Endothelial cell of umbilical vein (primary cell): ENCODE results near the gene U2AF2. TPM values are rescaled to one million over a fixed set of nuclear protein-coding genes. Genes with fewer than 3 reads are reported as not detected.

Source experiments
- BruUV-seq: library from RNA; stranded (reverse); fragments of 400-500 nt; replicated peaks from 2 replicates; lab custom pipeline; 2021; lab: Mats Ljungman, UMichigan
- CTCF ChIA-PET: fragments of 300-600, 350-600 bp; sonication (Branson Sonifier 250); formaldehyde crosslinking; loops from one replicate; lab custom pipeline; 2021; ENCODE audit warnings: antibody characterized with exemption, inconsistent platforms; lab: Charles Lee
- POLR2A ChIA-PET: fragments of 300-600, 350-600 bp; sonication (Branson Sonifier 250); formaldehyde crosslinking; loops from one replicate; lab custom pipeline; 2021; ENCODE audit warnings: antibody characterized with exemption, inconsistent platforms; lab: Charles Lee
- DNase-seq: peaks from one replicate; pipeline ENCODE4 v3.0.0-alpha.2; 2011; ENCODE audit warnings: low read depth, low spot score
- FAIRE-seq: peaks from 2 replicates; lab custom pipeline; 2011; peaks lifted over from hg19 to GRCh38; lab: Jason Lieb, UNC
- H2AFZ ChIP-seq: 2 replicates; pipeline ENCODE4 v1.6.0; 2012; ENCODE audit warnings: low read depth, low read length, control low read depth, inconsistent platforms
- H3K27ac ChIP-seq: 2 replicates; pipeline ENCODE4 v1.5.1; 2011; ENCODE audit warnings: low read depth, mild to moderate bottlenecking, control low read depth, low read length, moderate library complexity; ENCODE audit not compliant: insufficient read depth
- H3K27me3 ChIP-seq, 2 experiments: 2 replicates each; pipeline versions ENCODE4 v1.6.0 to v1.6.1; 2011; ENCODE audit warnings: low read length in 2 of 2, mixed read lengths in 1 of 2; ENCODE audit not compliant: control insufficient read depth in 2 of 2, insufficient read depth in 2 of 2
- H3K36me3 ChIP-seq, 2 experiments: 2 replicates in 1 of 2; 3 replicates in 1 of 2; pipeline ENCODE4 v1.5.1; 2011; ENCODE audit warnings: low read length in 2 of 2, mild to moderate bottlenecking in 1 of 2, moderate library complexity in 1 of 2; ENCODE audit not compliant: control insufficient read depth in 2 of 2, insufficient read depth in 2 of 2; ENCODE audit errors: extremely low read depth in 1 of 2
- H3K4me1 ChIP-seq: 3 replicates; pipeline ENCODE4 v1.5.1; 2011; ENCODE audit warnings: mild to moderate bottlenecking, low read length; ENCODE audit not compliant: control insufficient read depth, insufficient read depth; ENCODE audit errors: extremely low read depth
- H3K4me2 ChIP-seq: 2 replicates; pipeline ENCODE4 v1.6.1; 2011; ENCODE audit warnings: low read length, control low read depth, mixed read lengths; ENCODE audit not compliant: insufficient read depth
- H3K4me3 ChIP-seq, 3 experiments: fragments of 200-600 bp in 1 of 3; sonication (generic), shearing (Covaris generic) in 1 of 3; replicated peaks in 1 of 3; 2 replicates each; pipeline ENCODE4 v1.5.1; 2011 to 2016; ENCODE audit warnings: control low read depth in 3 of 3, low read length in 3 of 3, mild to moderate bottlenecking in 2 of 3, inconsistent platforms in 1 of 3, low read depth in 1 of 3, moderate library complexity in 1 of 3; ENCODE audit not compliant: insufficient read depth in 1 of 3
- H3K79me2 ChIP-seq: 2 replicates; pipeline ENCODE4 v1.6.0; 2012; ENCODE audit warnings: low read length, inconsistent platforms; ENCODE audit not compliant: control insufficient read depth, insufficient read depth
- H3K9ac ChIP-seq: replicated peaks from 2 replicates; pipeline ENCODE3; 2011; ENCODE audit warnings: low read length, control low read depth; ENCODE audit not compliant: insufficient read depth; ENCODE audit errors: extremely low read depth
- H3K9me1 ChIP-seq: replicated peaks from 3 replicates; pipeline ENCODE4 v1.6.0; 2011; ENCODE audit warnings: mild to moderate bottlenecking, low read length; ENCODE audit not compliant: control insufficient read depth, insufficient read depth; ENCODE audit errors: extremely low read depth
- H3K9me3 ChIP-seq: replicated peaks from 2 replicates; pipeline ENCODE4 v1.5.1; 2012; ENCODE audit warnings: low read length, inconsistent platforms; ENCODE audit not compliant: control insufficient read depth, insufficient read depth
- H4K20me1 ChIP-seq: replicated peaks from 2 replicates; pipeline ENCODE3; 2011; ENCODE audit warnings: mild to moderate bottlenecking, low read length; ENCODE audit not compliant: control insufficient read depth, insufficient read depth; ENCODE audit errors: extremely low read depth
- EZH2 ChIP-seq: IDR thresholded peaks from 2 replicates; pipeline ENCODE4 v1.6.1; 2012; ENCODE audit warnings: borderline replicate concordance, low read depth, mild to moderate bottlenecking, moderate library complexity, low read length, inconsistent platforms; ENCODE audit not compliant: severe bottlenecking
- FOS ChIP-seq: IDR thresholded peaks from 2 replicates; pipeline ENCODE4 v1.6.1; 2011; ENCODE audit warnings: mild to moderate bottlenecking, low read length, moderate library complexity, borderline replicate concordance; ENCODE audit not compliant: insufficient read depth
- GATA2 ChIP-seq: IDR thresholded peaks from 2 replicates; pipeline ENCODE4 v1.7.0; 2011; ENCODE audit warnings: low read depth, mild to moderate bottlenecking, moderate library complexity, mixed read lengths, low read length; ENCODE audit not compliant: insufficient read length, insufficient read depth
- JUN ChIP-seq: IDR thresholded peaks from 2 replicates; pipeline ENCODE4 v1.6.1; 2011; ENCODE audit warnings: borderline replicate concordance, low read depth; ENCODE audit not compliant: insufficient read length, insufficient read depth
- MYC ChIP-seq: IDR thresholded peaks from one replicate; pipeline ENCODE4 v1.6.1; 2011; ENCODE audit warnings: mild to moderate bottlenecking, low read depth, low read length
- POLR2A ChIP-seq: IDR thresholded peaks from 2 replicates; pipeline ENCODE4 v1.6.1; 2012; ENCODE audit warnings: low read depth, mild to moderate bottlenecking, control low read depth, low read length
- POLR2AphosphoS5 ChIP-seq: IDR thresholded peaks from 2 replicates; pipeline ENCODE4 v1.6.1; 2012; ENCODE audit warnings: low read depth, mild to moderate bottlenecking, control low read depth, low read length, moderate library complexity; ENCODE audit not compliant: insufficient read depth
- dilution Hi-C: fragments of 300-500 bp; cut with MboI; formaldehyde crosslinking; loops from one replicate; pipeline ENCODE4 v1.15.0; 2019; ENCODE audit warnings: low sequenced_read_pairs; ENCODE audit not compliant: extremely low pct_ligation_motif_present
- intact Hi-C: fragments of 100-400 bp; cut with micrococcal nuclease; formaldehyde crosslinking; loops from one replicate; pipeline ENCODE4 v1.10.0; 2022
- polyA plus RNA-seq, 4 experiments: library from polyadenylated mRNA; depleted of rRNA in 3 of 4; stranded (reverse) in 3 of 4; unstranded in 1 of 4; fragments of >200 nt; gene quantifications; 2 replicates each; pipeline versions ENCODE4 v1.2.1 to v1.2.3, GENCODE V29; 2011 to 2012; ENCODE audit warnings: missing spikeins in 1 of 4
- total RNA-seq: library from RNA; stranded (reverse); gene quantifications from 2 replicates; pipeline ENCODE4 v1.2.3, GENCODE V29; 2021
- TF ChIP-seq, protein P1 (sequence below), 2 donors: IDR thresholded peaks; 1 replicate in 1 of 2; 2 replicates in 1 of 2; pipeline ENCODE4 v1.5.1; 2011; ENCODE audit warnings: low read length in 2 of 2, mild to moderate bottlenecking in 2 of 2, moderate library complexity in 2 of 2, control low read depth in 1 of 2, inconsistent platforms in 1 of 2, low read depth in 1 of 2; ENCODE audit not compliant: insufficient read depth in 1 of 2; ENCODE audit errors: extremely low read depth in 1 of 2
- TF ChIP-seq, protein P2 (sequence below): IDR thresholded peaks from 2 replicates; pipeline ENCODE4 v1.6.1; 2011; ENCODE audit not compliant: insufficient read depth, insufficient read length

The U2AF2 gene
- total and polyA plus RNA-seq, 2 donors (not counting 3 experiments of a cell fraction or from before 2014, with no cell fraction given), result 183 to 259 TPM

DNA sequence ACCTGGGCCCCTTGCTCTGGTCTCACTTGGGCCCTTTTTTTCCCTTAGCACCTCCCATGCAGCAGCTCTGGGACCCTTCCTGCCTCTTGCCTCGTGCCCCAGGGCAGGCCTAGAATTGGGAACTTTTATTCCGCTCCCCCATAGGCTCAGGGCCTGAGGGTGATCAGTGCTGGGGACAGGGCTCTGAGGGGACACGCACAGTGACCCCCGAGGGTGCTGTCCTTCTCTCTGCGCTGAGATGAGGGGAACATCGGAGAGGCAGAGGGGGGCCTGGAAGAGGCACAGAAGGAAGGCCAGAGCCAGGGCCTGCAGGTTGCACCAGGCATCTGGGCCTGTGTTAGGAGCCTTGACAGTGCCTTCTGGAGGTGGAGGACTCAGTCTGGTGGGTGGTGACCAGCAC, 30.9 kb downstream of the U2AF2 start:
- no peak for FAIRE-seq
- H3K9me3 ChIP-seq, result no peaks in the 10 kb centered on the region
- peaks cover 44% of the 10 kb centered on the region for H3K79me2 ChIP-seq
- H3K27me3 ChIP-seq, result no peaks in the 10 kb centered on the region
- POLR2A ChIA-PET, result no interaction called here
- dilution Hi-C loops (no loop called here), intact Hi-C loops (no loop called here)
- H3K36me3 ChIP-seq, result peaks cover 3 to 57% of the 10 kb centered on the region in 2 experiments
- no peak overlapping the region for H3K4me3 ChIP-seq
- BruUV-seq, result no TSS peak
- no peak for DNase-seq
- no peak overlapping the region for H3K27ac ChIP-seq
- CTCF ChIA-PET, result no interaction called here
- H3K9ac ChIP-seq, result no peak overlapping the region
- no peaks in the 10 kb centered on the region for H3K9me1 ChIP-seq
- no peak overlapping the region for H2AFZ ChIP-seq
- TF ChIP-seq, protein P1, sequence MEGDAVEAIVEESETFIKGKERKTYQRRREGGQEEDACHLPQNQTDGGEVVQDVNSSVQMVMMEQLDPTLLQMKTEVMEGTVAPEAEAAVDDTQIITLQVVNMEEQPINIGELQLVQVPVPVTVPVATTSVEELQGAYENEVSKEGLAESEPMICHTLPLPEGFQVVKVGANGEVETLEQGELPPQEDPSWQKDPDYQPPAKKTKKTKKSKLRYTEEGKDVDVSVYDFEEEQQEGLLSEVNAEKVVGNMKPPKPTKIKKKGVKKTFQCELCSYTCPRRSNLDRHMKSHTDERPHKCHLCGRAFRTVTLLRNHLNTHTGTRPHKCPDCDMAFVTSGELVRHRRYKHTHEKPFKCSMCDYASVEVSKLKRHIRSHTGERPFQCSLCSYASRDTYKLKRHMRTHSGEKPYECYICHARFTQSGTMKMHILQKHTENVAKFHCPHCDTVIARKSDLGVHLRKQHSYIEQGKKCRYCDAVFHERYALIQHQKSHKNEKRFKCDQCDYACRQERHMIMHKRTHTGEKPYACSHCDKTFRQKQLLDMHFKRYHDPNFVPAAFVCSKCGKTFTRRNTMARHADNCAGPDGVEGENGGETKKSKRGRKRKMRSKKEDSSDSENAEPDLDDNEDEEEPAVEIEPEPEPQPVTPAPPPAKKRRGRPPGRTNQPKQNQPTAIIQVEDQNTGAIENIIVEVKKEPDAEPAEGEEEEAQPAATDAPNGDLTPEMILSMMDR (IDR thresholded peaks at IDR 0.05; ENCODE audit: extremely low read depth in 1 of 2, insufficient read depth in 1 of 2, low read depth in 1 of 2, low read length in 2 of 2), result no peak
- no peak for TF ChIP-seq EZH2
- no peak for TF ChIP-seq GATA2
- no peak for TF ChIP-seq POLR2A
- no peak for TF ChIP-seq POLR2AphosphoS5
- TF ChIP-seq JUN, result no peak
- no peak for TF ChIP-seq MYC
- no peak for TF ChIP-seq FOS
- TF ChIP-seq, protein P2, sequence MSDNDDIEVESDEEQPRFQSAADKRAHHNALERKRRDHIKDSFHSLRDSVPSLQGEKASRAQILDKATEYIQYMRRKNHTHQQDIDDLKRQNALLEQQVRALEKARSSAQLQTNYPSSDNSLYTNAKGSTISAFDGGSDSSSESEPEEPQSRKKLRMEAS, result no peak
- H4K20me1 ChIP-seq, result no peaks in the 10 kb centered on the region
- H3K4me1 ChIP-seq, result no peaks in the 10 kb centered on the region
- H3K4me2 ChIP-seq, result no peak overlapping the region
